Natural killer cell treated with Interleukin-12 subunit alpha and Interleukin-12 subunit beta and Interleukin-15 and Interleukin-18, amount 100 ng/mL, for 72 hours (primary cell): Measurements from ENCODE around the gene TTYH2. TPM values are rescaled to one million over a fixed set of nuclear protein-coding genes. Genes with fewer than 3 reads are reported as not detected.

ENCODE experiments used
- ATAC-seq, 2 donors: fragments of 150-1000 bp; cut with Tn5 transposase in 1 of 2; sonication (Bioruptor Pico), chemical (Tn5 transposase) in 1 of 2; 2 replicates each; pipeline ENCODE4 v1.10.0; 2021
- DNase-seq: peaks from one replicate; pipeline ENCODE4 v3.0.0; 2022; ENCODE audit warnings: low spot score
- H3K27ac Mint-ChIP-seq, 2 donors: 1 replicate in 1 of 2; 2 replicates in 1 of 2; pipeline ENCODE4 v1.8.0; 2022; ENCODE audit warnings: mixed read lengths in 2 of 2, mild to moderate bottlenecking in 1 of 2, moderate library complexity in 1 of 2
- H3K27me3 Mint-ChIP-seq, 2 donors: 1 replicate in 1 of 2; 2 replicates in 1 of 2; pipeline ENCODE4 v1.8.0; 2022; ENCODE audit warnings: mixed read lengths in 2 of 2
- H3K36me3 Mint-ChIP-seq: one replicate; pipeline ENCODE4 v1.8.0; 2022; ENCODE audit warnings: mixed read lengths
- H3K4me1 Mint-ChIP-seq, 2 donors: 1 replicate in 1 of 2; 2 replicates in 1 of 2; pipeline ENCODE4 v1.8.0; 2022; ENCODE audit warnings: low read depth in 2 of 2, mixed read lengths in 2 of 2, mild to moderate bottlenecking in 1 of 2
- H3K4me3 Mint-ChIP-seq: one replicate; pipeline ENCODE4 v1.8.0; 2022; ENCODE audit warnings: mixed read lengths
- H3K9me3 Mint-ChIP-seq: 2 replicates; pipeline ENCODE4 v1.8.0; 2022; ENCODE audit warnings: mixed read lengths
- total RNA-seq, 2 donors: library from RNA; stranded (reverse); gene quantifications; one replicate each; pipeline ENCODE4 v1.2.3, GENCODE V29; 2022

Gene TTYH2
- total RNA-seq, 2 donors from 2014 or later, result 1.5 to 1.9 TPM

- ATAC-seq, result no peak
- H3K27ac Mint-ChIP-seq, result no peak overlapping the region
- H3K9me3 Mint-ChIP-seq, result no peaks in the 10 kb centered on the region
Observed at GRCh38 chr17:74214484-74215341, 1.3 kb downstream of the TTYH2 start.

GRCh38 chr17:74215342-74215727 lies 2.0 kb downstream of the TTYH2 start:
- H3K27ac Mint-ChIP-seq, result no peak overlapping the region
- H3K9me3 Mint-ChIP-seq, result no peaks in the 10 kb centered on the region
- ATAC-seq (no peak), DNase-seq (no peak)
- H3K4me1 Mint-ChIP-seq, result peaks cover 30 to 31% of the 10 kb centered on the region in 2 donors
- H3K27me3 Mint-ChIP-seq, result no peaks in the 10 kb centered on the region
- peak overlapping the region; percentile 42 for H3K4me3 Mint-ChIP-seq
- H3K36me3 Mint-ChIP-seq, result peaks cover 4% of the 10 kb centered on the region

More at GRCh38 chr17:74214484-74215341, 1.3 kb downstream of the TTYH2 start:
- H3K4me3 Mint-ChIP-seq, result peak overlapping the region; percentile 77
- peaks cover 10% of the 10 kb centered on the region for H3K36me3 Mint-ChIP-seq
- no peaks in the 10 kb centered on the region for H3K27me3 Mint-ChIP-seq
- H3K4me1 Mint-ChIP-seq, result peaks cover 33% of the 10 kb centered on the region in 2 donors
- no peak for DNase-seq

DNA sequence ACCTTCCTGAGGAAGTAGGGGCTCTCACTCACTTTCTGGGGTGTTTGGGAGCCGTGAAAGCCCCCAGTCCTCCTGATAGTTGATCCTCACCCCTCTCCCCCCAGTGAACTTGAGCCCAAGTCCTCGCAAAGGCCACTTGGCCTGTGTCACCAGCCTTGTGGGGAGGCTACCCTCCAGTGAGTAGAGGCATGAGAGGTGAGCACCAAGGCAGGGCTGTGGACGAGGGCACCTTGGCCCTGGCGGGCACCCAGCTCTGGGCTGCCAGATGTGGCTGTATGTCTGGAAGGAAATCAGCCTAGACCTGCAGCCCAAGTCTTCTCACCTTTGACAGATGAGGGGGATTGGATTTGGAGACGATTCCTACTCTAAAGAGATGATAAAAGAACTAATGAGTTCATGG lies 3.1 kb downstream of the TTYH2 start:
- peaks cover 25 to 27% of the 10 kb centered on the region in 2 donors for H3K4me1 Mint-ChIP-seq
- ATAC-seq (no peak), DNase-seq (no peak)
- no peaks in the 10 kb centered on the region for H3K27me3 Mint-ChIP-seq
- no peaks in the 10 kb centered on the region for H3K9me3 Mint-ChIP-seq
- no peaks in the 10 kb centered on the region for H3K36me3 Mint-ChIP-seq
- H3K27ac Mint-ChIP-seq, result no peak overlapping the region
- H3K4me3 Mint-ChIP-seq, result no peak overlapping the region

GRCh38 chr17:74217037-74217730 lies 3.8 kb downstream of the TTYH2 start:
- H3K27me3 Mint-ChIP-seq, result no peaks in the 10 kb centered on the region
- no peaks in the 10 kb centered on the region for H3K36me3 Mint-ChIP-seq
- H3K4me1 Mint-ChIP-seq, result peaks cover 20 to 22% of the 10 kb centered on the region in 2 donors
- no peak for DNase-seq
- no peak for ATAC-seq
- H3K9me3 Mint-ChIP-seq, result no peaks in the 10 kb centered on the region
- no peak overlapping the region for H3K4me3 Mint-ChIP-seq
- H3K27ac Mint-ChIP-seq, result no peak overlapping the region

GRCh38 chr17:74217888-74218287 lies 4.5 kb downstream of the TTYH2 start:
- peaks cover 13 to 16% of the 10 kb centered on the region in 2 donors for H3K4me1 Mint-ChIP-seq
- no peak overlapping the region for H3K4me3 Mint-ChIP-seq
- DNase-seq, result no peak
- no peaks in the 10 kb centered on the region for H3K9me3 Mint-ChIP-seq
- no peak overlapping the region for H3K27ac Mint-ChIP-seq
- no peaks in the 10 kb centered on the region for H3K36me3 Mint-ChIP-seq
- H3K27me3 Mint-ChIP-seq, result no peaks in the 10 kb centered on the region
- no peak for ATAC-seq

DNA sequence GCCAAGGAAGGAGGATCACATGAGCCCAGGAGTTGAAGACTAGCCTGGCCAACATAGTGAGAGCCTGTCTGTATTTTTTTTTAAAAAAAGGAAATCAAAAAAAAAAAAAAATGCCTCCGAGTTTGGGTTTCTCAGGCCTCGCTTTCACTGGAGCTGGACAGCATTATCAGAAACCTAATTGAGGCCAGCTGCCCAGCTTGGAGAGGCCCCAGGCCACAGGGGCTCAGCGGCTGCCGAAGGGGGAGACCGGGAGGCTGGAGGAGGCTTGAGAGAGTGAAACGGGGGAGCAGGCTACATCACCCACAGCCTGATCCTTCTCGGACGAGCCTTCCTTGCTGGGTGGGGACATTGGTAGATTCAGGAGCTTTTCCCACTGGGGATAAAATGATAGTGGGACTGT lies 5.1 kb downstream of the TTYH2 start:
- Mint-ChIP-seq H3K4me3 (no peak overlapping the region), H3K9me3 (no peaks in the 10 kb centered on the region), H3K36me3 (no peaks in the 10 kb centered on the region), H3K27me3 (no peaks in the 10 kb centered on the region), H3K27ac (no peak overlapping the region), H3K4me1 (peaks cover 9 to 12% of the 10 kb centered on the region in 2 donors)
- DNase-seq (no peak), ATAC-seq (no peak)

DNA sequence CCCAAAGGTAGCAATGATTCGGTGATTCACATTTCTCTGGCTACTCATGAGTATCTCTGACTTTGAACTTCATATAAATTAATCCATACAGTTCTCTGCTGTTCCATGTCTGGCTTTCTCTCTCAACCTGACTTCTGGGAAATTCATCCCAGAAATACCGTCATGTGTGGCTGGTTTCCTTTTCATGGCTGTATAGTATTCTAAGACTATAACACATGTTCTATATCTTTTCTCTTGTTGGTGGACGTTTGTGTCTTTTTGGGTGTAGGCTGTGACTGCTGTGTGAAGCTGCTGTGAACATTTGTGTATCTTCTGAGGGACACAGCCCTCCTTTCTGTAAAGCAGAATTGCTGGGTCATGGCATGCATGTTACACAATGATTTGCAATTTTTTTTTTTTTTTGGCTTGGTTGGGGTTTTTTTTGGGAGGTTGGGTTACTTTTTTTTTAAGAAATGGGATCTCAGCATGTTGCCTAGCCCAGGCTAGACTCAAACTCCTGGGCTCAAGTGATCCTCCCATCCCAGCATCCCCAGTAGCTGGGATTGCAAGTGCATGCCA lies 6.3 kb downstream of the TTYH2 start:
- H3K4me1 Mint-ChIP-seq, result peaks cover 4 to 6% of the 10 kb centered on the region in 2 donors
- no peaks in the 10 kb centered on the region for H3K9me3 Mint-ChIP-seq
- ATAC-seq (no peak), DNase-seq (no peak)
- H3K27me3 Mint-ChIP-seq, result no peaks in the 10 kb centered on the region
- no peaks in the 10 kb centered on the region for H3K36me3 Mint-ChIP-seq
- H3K4me3 Mint-ChIP-seq, result no peak overlapping the region
- H3K27ac Mint-ChIP-seq, result no peak overlapping the region

DNA sequence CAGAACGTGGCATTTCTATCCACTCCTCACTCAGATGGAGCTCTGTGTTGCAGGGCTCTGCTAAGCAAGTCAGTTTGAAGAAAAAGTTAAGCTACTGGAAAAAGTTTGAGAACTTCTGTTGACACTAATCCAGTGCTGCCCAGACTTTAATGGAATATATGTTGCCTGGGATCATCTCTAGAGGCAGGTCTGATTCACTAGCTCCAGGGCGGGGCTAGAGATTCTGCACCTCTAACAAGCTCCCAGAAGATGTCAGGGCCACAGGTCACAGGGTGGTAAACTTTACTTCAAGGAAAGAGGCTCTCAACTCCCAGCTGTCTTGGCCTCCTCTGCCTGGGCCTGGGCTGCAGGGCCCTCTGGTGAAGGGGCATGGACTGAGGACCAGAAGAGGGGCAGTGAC lies 6.8 kb downstream of the TTYH2 start:
- no peak for ATAC-seq
- no peak overlapping the region for H3K4me3 Mint-ChIP-seq
- no peaks in the 10 kb centered on the region for H3K36me3 Mint-ChIP-seq
- H3K9me3 Mint-ChIP-seq, result no peaks in the 10 kb centered on the region
- DNase-seq, result no peak
- no peaks in the 10 kb centered on the region for H3K27me3 Mint-ChIP-seq
- peaks cover 4 to 9% of the 10 kb centered on the region in 2 donors for H3K4me1 Mint-ChIP-seq
- H3K27ac Mint-ChIP-seq, result no peak overlapping the region

DNA sequence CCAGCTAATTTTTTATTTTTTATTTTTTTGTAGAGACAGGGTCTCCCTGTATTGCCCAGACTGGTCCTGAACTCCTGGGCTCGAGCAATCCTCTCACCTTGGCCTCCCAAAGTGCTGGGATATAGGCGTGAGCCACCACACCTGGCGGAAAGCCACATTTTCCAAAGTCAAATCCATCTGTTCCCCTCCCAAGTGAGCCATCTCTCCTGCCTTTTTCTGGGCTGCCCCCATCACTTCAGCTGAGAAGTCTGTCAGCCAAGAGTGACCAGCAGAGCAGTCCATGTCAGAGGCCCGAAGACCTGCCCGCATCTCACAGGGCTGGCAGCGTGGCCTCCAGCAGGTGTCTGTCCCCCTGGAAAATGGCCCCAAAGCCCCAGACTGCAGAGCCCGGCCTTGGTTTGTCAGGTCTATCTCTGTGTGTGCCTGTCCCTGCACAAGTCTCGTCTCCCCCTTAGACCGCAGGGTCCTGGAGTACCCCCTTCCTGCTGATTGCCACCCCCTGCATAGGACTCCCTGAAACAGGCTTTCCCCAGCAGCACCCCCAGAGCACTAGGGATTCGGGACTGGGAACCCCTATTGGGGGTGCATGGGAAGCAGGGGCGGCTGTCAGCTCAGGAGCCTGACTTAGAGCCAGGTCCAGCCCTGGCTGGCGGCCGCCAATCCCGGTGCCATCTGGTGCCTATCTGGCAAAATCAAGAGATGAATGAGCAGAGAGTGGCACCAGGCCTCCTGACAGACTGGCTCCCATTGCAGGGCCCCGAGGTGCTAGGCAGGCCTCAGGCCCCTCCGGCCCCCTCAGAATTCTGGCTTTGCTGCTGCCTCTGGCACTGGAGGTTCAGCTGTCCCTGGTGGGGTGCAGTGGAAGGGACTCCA lies 7.8 kb downstream of the TTYH2 start:
- H3K4me1 Mint-ChIP-seq, result peaks cover 0 to 5% of the 10 kb centered on the region in 2 donors

GRCh38 chr17:74222399-74222798 lies 9.0 kb downstream of the TTYH2 start:
- no peaks in the 10 kb centered on the region for H3K36me3 Mint-ChIP-seq
- H3K27ac Mint-ChIP-seq, result no peak overlapping the region
- H3K4me3 Mint-ChIP-seq, result no peak overlapping the region
- peaks cover 0 to 2% of the 10 kb centered on the region in 2 donors for H3K4me1 Mint-ChIP-seq
- no peak for DNase-seq
- no peak for ATAC-seq
- no peaks in the 10 kb centered on the region for H3K9me3 Mint-ChIP-seq
- H3K27me3 Mint-ChIP-seq, result no peaks in the 10 kb centered on the region

More for the DNA sequence above, 7.8 kb downstream of the TTYH2 start:
- no peak for DNase-seq
- H3K4me3 Mint-ChIP-seq, result no peak overlapping the region
- H3K27me3 Mint-ChIP-seq, result no peaks in the 10 kb centered on the region
- H3K9me3 Mint-ChIP-seq, result no peaks in the 10 kb centered on the region
- no peaks in the 10 kb centered on the region for H3K36me3 Mint-ChIP-seq
- no peak for ATAC-seq
- H3K27ac Mint-ChIP-seq, result no peak overlapping the region

GRCh38 chr17:74223901-74224300 lies 10.5 kb downstream of the TTYH2 start:
- Mint-ChIP-seq H3K27ac (no peak overlapping the region), H3K9me3 (no peaks in the 10 kb centered on the region), H3K4me1 (peaks cover 0 to 2% of the 10 kb centered on the region in 2 donors), H3K4me3 (no peak overlapping the region), H3K27me3 (no peaks in the 10 kb centered on the region), H3K36me3 (no peaks in the 10 kb centered on the region)
- ATAC-seq, result no peak
- DNase-seq, result no peak

DNA sequence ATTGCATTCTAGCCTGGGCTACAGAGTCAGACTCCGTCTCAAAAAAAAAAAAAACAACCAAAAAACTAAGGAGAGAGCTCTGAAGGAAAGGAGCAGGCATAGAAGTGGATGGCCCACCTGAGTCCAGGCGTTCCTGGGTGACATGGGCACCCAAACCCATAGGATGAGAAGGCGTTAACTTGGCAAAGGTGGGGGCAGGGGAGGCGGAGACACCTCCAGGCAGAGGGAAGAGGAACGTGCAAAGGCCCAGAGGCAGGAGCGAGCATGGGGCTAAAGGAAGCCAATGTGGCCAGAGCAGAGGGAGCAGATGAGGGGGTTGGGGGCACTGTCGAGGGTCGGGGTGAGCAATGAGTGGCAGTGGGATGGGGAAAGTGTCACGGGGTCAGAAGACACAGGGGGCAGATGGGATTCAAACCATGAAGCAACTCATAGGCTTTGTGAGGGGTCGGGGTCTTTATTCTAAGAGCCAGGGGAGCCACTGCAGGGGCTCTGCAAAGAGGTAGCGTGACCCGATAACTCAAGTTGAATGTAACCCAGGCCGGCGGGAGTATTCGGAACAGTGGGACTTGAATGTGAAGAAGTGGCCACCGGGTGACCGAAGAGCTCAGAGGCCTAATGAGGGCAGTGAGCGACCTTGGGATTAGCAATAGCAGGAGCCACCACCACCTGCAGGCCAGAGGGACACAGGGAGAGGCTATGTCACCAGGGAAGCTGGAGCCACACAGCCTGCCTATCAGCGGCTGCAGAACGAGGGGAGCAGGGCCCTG lies 11.8 kb downstream of the TTYH2 start:
- no peak for ATAC-seq
- Mint-ChIP-seq H3K9me3 (no peaks in the 10 kb centered on the region), H3K27ac (no peak overlapping the region), H3K4me3 (no peak overlapping the region), H3K4me1 (peaks cover 0 to 2% of the 10 kb centered on the region in 2 donors), H3K27me3 (no peaks in the 10 kb centered on the region), H3K36me3 (no peaks in the 10 kb centered on the region)
- no peak for DNase-seq

DNA sequence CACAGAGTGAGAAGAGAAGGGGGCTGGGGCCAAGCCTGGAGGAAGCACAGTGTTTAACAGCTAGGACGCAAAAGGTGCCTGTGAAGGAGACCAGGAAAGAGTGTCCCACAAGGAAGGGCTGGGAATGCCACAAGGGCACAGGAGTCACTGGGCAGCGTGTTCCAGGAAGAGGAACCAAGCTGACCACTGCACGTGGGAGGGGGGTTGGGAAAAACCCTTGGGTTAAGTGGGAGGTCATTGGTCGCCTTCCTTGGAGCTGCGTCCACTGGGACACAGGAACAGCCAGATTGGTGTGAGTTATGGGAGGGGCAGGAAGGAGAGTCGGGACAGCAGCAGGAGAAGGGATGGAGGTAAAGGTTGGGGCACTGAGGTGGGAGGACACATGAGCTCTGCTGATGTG lies 12.9 kb downstream of the TTYH2 start:
- ATAC-seq, result no peak
- no peak for DNase-seq
- H3K27me3 Mint-ChIP-seq, result no peaks in the 10 kb centered on the region
- H3K9me3 Mint-ChIP-seq, result no peaks in the 10 kb centered on the region
- no peaks in the 10 kb centered on the region for H3K36me3 Mint-ChIP-seq
- H3K27ac Mint-ChIP-seq, result no peak overlapping the region
- peaks cover 0 to 2% of the 10 kb centered on the region in 2 donors for H3K4me1 Mint-ChIP-seq
- H3K4me3 Mint-ChIP-seq, result no peak overlapping the region
